ENCODE measurements around the gene KCNIP3. TPM values are rescaled to one million over a fixed set of nuclear protein-coding genes. Genes with fewer than 3 reads are reported as not detected.
A peak's percentile ranks its signal among the peaks of the same experiment; 100 is the strongest.

KCNIP3 gene
- total RNA-seq (2014; rRNA removed) (13.3 and 19.1 TPM in 2 replicates), Bru-seq, nascent RNA (percentile 40 among the genes with signal in this experiment), BruChase-seq, experiment 1, labeled RNA remaining after a 6-hour chase (percentile 50 among the genes with signal in this experiment), BruChase-seq, experiment 2, labeled RNA remaining after a 2-hour chase (percentile 47 among the genes with signal in this experiment)
- long read RNA-seq, partial matches to known transcripts, result 1 of 12 reads
- long read RNA-seq, other reads (novel, unspliced or antisense), result 10 of 12 reads

DNA sequence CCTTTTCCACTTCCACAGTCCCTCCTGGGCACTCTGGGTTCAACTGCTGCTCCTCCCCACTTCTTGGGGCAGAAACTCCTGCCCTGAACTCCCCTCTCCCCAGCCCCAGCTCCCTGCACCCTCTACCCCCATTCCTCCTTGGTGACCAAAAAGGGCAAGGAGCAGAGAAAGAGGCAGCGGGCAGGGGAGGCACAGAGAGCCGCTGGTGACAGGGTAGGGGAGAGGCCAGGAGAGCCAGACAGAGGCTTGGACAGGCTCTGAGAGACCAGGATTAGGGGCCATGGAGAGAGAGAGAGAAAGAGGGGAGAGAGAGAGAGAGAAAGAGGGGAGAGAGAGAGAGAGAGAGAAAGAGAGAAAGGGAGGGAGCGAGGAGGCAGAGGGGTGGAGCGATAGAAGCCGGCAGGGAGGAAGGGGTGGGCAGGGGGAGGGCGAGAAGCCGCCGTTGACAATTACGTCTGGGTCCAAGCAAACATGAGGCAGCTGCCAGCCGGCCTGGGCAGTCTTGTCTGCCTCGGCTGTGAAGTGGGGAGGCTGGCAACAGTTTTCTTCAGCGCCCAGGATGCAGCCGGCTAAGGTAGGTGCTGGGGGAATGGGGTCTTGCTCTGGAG lies at the start of gene KCNIP3:
Gene KCNIP3 (plus strand): TSS at position 468 of the 608 bp plus-strand sequence. CDS start 92 bp downstream, at position 560.
- no peaks in the 10 kb centered on the region for H3K9me3 ChIP-seq (ENCODE audit: low read length)
- ATAC-seq (peak; percentile 21), DNase-seq (peak; percentile 51)
- ChIA-PET CTCF (no interaction called here), POLR2A (ENCODE audit: unreplicated experiment) (no interaction called here)
- intact Hi-C loops (cut with micrococcal nuclease), result no loop called here
- H3K4me2 ChIP-seq (ENCODE audit: low read length), result peak within 1 kb of the TSS; percentile 78
- no peaks in the 10 kb centered on the region for H3K36me3 ChIP-seq (ENCODE audit: low read depth, low read length)
- H3K27me3 ChIP-seq (ENCODE audit: low read length), result no peaks in the 10 kb centered on the region
- no peak within 1 kb of the TSS for H3K27ac ChIP-seq (ENCODE audit: low read length)
- TF ChIP-seq, protein P1, sequence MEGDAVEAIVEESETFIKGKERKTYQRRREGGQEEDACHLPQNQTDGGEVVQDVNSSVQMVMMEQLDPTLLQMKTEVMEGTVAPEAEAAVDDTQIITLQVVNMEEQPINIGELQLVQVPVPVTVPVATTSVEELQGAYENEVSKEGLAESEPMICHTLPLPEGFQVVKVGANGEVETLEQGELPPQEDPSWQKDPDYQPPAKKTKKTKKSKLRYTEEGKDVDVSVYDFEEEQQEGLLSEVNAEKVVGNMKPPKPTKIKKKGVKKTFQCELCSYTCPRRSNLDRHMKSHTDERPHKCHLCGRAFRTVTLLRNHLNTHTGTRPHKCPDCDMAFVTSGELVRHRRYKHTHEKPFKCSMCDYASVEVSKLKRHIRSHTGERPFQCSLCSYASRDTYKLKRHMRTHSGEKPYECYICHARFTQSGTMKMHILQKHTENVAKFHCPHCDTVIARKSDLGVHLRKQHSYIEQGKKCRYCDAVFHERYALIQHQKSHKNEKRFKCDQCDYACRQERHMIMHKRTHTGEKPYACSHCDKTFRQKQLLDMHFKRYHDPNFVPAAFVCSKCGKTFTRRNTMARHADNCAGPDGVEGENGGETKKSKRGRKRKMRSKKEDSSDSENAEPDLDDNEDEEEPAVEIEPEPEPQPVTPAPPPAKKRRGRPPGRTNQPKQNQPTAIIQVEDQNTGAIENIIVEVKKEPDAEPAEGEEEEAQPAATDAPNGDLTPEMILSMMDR (conservative IDR thresholded peaks at IDR 0.05; ENCODE audit: low read depth, low read length), result no peak
- no peak for TF ChIP-seq EZH2phosphoT487 (IDR thresholded peaks at IDR 0.05; ENCODE audit: borderline replicate concordance, low read length)
- no peak for TF ChIP-seq EZH2 (IDR thresholded peaks at IDR 0.05; ENCODE audit: low read length, unreplicated experiment)
- H3K4me1 ChIP-seq (ENCODE audit: insufficient read depth, low read length), result peaks cover 32% of the 10 kb centered on the region
- H4K20me1 ChIP-seq (ENCODE audit: low read length), result no peaks in the 10 kb centered on the region
- no TSS peak for BruUV-seq (replicated peaks)
- no peaks in the 10 kb centered on the region for H3K9me2 ChIP-seq (replicated peaks; ENCODE audit: low read length)
- H3K79me2 ChIP-seq (ENCODE audit: low read length), result no peaks in the 10 kb centered on the region
- H2AFZ ChIP-seq (ENCODE audit: low read length), result peak within 1 kb of the TSS; percentile 61; the same call in 1 of the 2 replicates
- peak within 1 kb of the TSS; percentile 54 for H3K4me3 ChIP-seq (ENCODE audit: low read length)
- H3F3A ChIP-seq (ENCODE audit: low read length, unreplicated experiment), result peaks cover 3% of the 10 kb centered on the region
- H3K9ac ChIP-seq (ENCODE audit: low read length), result no peak within 1 kb of the TSS

DNA sequence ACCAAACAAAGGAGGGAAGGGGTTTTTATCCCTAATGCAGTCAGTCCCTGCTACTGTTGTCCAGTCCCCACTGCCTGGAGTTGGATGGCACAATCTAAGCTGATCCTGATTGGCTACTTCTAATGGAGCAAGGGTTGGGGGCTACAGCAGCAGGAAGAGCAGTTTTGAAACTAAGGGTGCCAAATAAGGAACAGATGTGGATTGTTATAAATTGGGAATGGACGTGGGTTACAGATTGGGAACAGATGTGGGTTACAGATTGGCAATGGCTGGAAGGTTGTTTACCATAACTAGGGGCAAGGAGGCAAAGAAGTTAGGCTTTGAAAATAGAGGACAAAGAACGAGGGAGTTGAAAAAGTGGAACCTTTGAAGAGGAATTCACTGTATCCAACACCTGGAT lies 38.9 kb upstream of the KCNIP3 start:
- Histone ChIP-seq H3K79me2 (ENCODE audit: low read length) (no peaks in the 10 kb centered on the region), H3K9me3 (ENCODE audit: low read length) (no peaks in the 10 kb centered on the region), H2AFZ (ENCODE audit: low read length) (no peak overlapping the region), H3K27ac (ENCODE audit: low read length) (no peak overlapping the region), H3K9me2 (replicated peaks; ENCODE audit: low read length) (no peaks in the 10 kb centered on the region), H3K36me3 (ENCODE audit: low read depth, low read length) (no peaks in the 10 kb centered on the region), H3F3A (ENCODE audit: low read length, unreplicated experiment) (no peaks in the 10 kb centered on the region), H4K20me1 (ENCODE audit: low read length) (no peaks in the 10 kb centered on the region), H3K27me3 (ENCODE audit: low read length) (no peaks in the 10 kb centered on the region), H3K4me1 (ENCODE audit: insufficient read depth, low read length) (no peaks in the 10 kb centered on the region), H3K4me3 (ENCODE audit: low read length) (no peak overlapping the region), H3K9ac (ENCODE audit: low read length) (no peak overlapping the region), H3K4me2 (ENCODE audit: low read length) (no peak overlapping the region)
- no peak for DNase-seq
- BruUV-seq (replicated peaks), result no TSS peak
- ChIA-PET CTCF (no interaction called here), POLR2A (ENCODE audit: unreplicated experiment) (no interaction called here)
- TF ChIP-seq EZH2phosphoT487 (IDR thresholded peaks at IDR 0.05; ENCODE audit: borderline replicate concordance, low read length), result no peak
- TF ChIP-seq, protein P1 (conservative IDR thresholded peaks at IDR 0.05; ENCODE audit: low read depth, low read length), result no peak
- TF ChIP-seq EZH2 (IDR thresholded peaks at IDR 0.05; ENCODE audit: low read length, unreplicated experiment), result no peak
- intact Hi-C loops (cut with micrococcal nuclease), result no loop called here
- ATAC-seq, result no peak
